GM21619 (cell line): ENCODE measurements around the gene THEM4.

ENCODE experiments used
- ATAC-seq: cut with Tn5 transposase; IDR thresholded peaks from one replicate; pipeline ENCODE4 v1.9.1; 2021; ENCODE audit not compliant: unreplicated experiment

The THEM4 gene

DNA sequence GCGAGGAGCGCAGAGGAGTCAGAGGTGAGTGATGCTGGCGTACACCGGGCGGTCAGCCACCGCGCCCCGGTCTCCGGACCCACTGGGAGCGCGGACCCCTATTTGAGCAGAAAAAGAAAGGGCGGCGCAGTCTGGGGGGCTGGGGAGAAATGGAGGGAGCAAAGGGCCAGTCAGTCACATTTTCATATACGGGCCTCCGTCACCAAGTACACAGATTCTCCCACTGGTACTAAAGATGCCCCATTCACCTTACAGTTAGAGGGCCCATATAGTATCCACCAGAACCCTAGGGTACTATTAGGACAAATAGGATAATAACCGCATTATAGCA, 70.3 kb downstream of the THEM4 start:
- ATAC-seq: no peak

DNA sequence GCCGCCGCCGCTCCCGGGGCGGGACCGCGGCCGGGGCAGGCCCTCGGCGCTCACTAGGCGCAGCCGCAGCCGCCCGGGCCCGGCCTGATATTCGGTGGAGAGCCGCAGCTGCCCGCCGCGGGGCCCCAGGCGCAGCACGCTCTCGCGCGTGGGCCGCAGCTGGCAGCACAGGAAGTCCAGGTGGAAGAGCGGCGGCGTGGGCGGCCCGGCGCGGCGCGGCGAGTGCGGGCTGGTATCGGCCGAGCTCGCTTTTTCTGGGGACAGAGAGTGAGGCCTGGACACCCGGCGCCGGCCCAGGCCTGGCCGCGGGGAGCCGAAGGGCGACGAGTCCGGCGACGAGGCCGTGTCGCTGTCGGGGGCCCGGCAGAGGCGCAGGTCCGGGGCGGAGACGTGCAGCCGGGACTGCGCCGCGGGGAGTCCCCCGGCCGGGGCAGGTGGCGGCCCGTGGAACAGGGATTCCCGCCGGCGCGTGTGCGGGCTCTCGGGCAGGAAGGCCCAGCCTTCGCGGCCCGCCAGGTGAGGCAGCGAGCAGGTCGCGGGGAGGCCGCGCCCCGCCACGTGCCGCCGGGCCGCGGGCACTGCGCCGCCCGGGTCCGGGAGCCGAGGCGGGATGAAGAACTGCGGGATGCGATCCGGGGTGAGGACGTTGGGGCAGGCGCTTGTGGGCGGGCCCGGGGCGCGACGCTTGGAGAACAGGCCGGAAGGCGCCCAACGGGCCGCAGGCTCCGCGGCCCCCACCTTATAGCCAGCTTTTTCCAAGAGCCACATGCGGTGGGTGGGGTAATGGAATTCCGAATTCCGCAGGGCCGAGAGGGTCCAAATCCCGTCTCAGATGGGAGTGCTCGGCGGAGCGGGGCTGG, 70.9 kb downstream of the THEM4 start:
- ATAC-seq: no peak

DNA sequence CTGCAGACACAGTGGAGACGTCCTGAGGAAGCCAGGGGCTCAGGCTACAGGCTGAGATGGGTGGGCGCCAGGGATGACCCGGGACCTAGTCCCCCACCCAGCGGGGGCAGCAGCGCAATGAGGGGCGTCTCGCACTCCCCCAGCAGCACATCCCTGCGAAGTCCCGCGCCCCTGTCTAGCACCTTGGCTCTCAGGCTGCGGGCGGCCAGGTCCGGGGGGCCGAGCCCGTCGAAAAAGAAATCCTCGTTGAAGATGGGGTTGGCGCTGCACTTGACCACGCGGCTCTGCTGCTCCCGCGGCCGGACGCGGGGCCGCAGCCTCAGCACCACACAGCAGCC, 71.5 kb downstream of the THEM4 start:
- no peak for ATAC-seq

DNA sequence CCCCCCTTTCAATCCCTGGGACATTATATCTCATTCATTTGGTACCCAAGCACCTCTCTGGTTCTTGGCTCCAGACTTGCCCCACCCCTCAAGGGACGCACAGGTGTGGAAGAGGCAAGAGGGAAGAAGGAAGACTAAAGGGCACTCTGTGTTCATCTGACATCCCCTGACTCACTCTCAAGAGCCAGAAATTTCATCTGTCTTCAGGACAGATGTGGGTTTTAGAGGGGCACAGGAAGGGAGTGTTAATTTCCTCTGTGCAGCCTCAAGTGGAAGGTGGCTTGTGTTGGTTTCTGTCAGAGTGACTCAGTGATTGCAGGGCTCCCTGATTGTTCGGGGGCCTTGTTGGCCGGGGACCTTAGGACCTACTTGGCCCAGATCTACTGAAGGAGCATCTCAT, 72.1 kb downstream of the THEM4 start:
- no peak for ATAC-seq

DNA sequence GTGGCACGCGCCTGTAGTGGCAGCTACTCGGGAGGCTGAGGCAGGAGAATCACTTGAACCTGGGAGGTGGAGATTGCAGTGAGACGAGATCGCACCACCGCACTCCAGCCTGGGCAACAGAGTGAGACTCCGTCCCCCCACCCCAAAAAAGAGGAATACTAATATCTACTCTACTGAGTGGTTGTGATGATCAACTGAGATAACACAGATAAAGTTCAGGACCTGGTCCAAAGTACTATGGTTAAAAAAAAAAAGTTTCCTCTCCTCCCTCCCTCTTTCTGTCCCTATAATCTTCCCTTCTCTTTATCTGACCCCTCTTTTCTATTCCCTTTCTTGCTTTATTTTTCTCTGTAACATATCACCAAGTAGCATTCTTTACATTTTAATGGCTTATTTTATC, 73.7 kb downstream of the THEM4 start:
- ATAC-seq: no peak

DNA sequence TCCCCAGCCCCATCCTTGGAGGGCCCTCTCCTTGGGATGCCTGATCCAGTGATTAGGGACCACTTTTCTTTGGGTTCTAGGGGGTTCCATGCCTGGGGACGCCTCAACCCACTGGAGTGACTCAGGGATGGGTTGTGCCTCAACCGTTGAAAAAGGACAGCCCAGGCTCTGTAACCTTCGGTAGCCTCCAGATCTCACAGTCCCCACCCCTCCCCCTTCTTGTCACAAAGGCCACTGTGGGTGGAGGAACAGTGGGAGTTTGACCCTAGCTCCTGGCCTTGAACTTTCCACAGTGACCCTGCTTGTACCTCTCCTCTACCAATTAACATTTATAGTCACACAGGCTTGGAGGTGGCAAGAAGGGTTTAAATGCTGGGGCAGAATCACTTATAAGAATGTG, 75.1 kb downstream of the THEM4 start:
- ATAC-seq: no peak

DNA sequence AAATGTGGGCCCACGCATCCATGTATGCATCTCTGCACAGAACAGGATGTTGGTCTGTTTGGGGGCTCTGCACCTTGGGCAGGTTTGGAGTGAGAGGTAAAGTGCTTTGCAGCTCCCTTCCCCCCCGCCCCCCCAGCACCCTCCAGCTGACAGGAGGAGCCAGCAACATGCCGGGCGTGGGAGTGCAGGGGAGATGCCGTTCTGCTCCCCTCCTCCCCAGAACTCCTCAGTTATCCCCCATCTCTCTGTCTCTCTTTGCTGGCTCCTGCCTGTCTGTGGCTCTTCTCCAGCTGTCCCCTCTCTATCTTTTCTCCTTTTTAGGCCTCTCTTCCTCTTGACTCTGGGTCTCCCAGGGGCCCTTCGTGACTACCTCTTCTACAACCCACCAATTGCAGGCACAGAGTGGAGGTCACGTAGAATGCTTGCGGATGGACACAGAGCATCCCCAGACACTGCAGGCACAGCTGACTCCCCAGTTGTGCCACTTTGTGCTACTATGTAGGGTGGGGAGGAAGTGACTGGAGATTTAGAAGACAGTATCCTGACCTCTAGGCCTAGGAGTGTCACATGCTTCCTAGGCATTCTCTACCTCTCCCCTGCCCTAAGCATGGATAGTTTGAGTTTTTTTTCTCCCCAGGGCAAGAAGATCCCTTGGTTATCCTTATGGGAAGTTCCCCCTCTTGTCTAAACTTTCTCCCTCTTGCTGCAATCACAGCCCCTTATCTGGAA, 76.0 kb downstream of the THEM4 start:
- no peak for ATAC-seq

DNA sequence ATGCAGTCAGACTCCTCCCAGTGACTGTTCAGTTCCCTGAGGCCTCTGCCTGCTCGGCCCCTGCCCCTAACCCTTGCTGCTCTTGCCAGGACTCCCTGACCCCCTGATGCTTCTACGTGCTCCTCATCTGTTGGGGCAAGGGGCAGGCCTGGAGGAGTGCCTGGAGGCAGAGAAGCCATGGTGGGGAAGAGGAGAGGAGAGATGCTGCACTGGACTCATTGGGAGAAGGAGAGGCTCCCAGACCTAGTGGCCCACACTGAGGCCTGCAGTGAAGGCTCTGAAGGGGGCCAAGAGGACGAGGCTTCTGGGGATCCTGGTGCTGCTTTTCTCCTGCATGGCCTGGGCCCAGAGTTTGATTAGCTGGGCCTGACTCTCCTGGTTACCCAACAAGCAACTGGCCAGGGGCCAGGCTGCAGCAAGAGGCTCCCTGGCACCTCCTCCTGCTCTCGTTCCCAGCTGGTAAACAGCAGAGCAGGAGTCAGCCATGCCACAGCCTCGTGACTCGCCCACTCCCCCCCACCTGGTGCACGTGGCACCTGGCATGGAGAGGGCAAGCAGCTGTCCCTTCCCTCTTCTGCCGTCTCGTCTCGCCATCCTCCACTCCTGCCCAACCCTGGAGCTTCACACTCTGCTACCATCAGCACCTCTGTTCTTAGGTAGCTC, 76.9 kb downstream of the THEM4 start:
- ATAC-seq: no peak

DNA sequence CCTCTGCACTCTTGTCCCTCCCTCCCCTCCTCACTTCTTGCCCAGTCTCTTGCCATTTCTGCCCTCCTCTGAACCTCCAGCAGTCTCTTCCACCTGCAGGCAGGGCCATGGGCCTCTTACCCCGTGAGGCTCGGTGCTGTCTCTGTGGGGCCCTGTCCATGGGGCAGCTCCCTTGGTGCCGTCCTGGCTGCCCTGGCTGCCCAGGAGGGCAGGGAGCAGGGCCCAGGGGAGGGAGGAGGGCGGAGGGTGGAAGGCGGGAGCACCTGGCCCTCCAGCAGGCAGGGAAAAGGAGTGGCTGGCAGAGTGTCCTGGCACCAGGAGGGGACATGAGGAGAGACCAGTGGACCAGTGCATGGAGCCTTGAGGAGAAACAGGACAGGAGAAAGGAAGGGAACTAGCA, 77.7 kb downstream of the THEM4 start, which contains the start of gene RORC:
Gene RORC (minus strand): TSS at position 198 of the 400 bp plus-strand sequence. CDS start 38 bp downstream, at position 160.
- ATAC-seq: no peak

DNA sequence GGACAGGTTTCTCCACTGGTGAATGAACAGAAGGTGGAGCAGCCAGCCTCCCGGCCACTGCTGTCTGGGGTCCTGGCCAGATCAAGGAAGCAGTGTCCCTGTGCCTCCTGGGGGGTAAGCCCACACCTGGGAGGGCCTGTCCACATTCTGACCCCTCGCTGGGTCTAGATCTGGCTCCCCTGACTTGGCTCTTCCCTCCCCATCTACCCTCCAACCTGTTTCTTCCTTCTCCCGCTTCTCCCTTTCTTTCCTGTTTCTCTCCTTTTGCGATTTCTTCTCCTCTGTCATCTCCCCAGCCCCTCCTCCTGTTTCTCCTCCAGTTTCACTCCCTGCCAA, 78.1 kb downstream of the THEM4 start:
- ATAC-seq: no peak

DNA sequence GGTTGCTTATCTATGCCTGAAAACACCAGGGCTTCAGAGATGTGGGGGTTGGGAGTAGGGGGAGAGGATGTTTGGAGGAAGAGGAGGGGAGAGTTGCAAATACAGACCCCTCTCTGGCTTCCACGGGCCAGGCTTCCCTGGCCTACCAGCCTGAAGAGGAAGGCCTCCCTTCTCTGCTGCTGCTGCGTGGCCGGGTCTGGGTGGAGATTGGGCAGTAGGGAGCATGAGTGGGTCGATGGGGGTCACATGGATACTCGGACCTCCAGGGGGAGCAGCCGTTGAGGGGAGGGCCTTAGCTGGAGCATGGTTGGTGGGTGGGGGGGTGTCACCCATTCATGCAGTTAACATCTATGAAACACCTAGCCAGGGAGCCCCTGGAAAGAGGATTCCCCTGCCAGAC, 79.3 kb downstream of the THEM4 start:
- no peak for ATAC-seq

DNA sequence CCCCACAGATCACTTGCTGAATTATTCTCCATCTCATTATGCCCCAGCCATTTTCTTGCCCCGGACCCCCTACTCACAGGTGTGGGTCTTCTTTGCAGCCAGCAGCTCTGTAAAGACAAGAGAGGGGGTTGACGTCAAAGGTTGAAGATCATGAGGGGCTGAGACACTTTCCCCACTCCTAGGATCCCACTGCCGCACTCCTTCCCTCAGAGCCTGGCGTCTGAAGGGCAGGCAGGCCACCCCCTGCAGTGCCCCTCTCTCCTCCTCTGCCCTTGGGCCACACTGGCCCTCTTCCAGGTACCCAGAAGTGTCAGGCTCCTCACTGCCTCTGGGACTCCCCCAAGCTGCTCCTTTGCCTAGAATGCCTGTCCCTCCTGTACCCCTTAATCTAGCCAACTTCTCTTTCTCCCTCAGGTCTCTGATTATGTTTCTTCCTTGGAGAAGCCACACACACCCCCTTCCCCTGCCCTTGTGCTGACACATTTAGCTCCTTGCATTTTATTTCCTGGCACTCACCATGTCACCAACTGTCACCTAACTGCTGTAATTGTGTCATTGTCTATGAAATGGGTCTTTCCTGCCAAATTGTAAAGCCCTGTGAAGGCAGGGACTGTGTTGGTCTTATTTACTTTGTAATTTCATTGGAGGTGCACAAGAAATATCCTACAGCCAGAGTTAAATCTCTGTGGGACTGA, 79.8 kb downstream of the THEM4 start:
- no peak for ATAC-seq

DNA sequence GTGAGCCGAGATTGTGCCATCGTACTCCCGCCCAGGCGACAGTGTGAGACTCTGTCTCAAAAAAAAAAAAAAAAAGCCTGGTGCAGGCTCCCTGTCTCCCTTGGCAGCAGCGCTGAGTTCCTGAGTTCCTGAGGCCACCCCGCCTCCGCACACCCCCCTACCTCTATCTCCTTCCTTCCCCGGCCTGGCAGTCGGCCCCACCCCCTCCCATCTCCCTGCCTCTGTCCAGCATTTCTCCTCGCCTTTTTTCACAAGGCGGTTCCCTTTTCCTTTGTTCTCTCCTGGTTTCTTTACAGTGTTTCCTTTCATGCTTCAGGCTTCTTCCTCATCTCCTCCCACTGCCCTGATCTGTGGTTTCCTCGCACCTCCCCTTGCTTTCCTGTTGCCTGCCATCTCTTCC, 80.4 kb downstream of the THEM4 start:
- no peak for ATAC-seq

DNA sequence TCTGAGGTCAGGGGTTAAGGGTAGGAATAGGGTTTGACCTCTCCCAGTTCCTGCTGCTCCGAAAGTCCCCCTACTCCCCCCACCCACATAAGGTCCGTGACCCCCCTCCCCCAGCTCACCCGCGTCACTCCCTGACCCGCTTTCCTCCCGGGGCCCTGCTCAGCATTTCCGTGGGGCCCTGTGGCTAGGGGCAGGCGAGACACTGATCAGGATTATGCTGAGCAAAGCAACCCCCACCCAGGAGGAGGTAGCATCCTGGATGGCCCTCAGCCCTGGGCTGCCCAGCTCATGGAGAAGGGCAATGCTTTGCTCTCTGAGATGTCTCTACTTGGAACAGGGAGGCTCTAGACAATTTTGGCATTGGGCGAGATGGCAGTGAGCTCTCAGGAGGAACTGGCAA, 81.5 kb downstream of the THEM4 start:
- ATAC-seq: no peak

DNA sequence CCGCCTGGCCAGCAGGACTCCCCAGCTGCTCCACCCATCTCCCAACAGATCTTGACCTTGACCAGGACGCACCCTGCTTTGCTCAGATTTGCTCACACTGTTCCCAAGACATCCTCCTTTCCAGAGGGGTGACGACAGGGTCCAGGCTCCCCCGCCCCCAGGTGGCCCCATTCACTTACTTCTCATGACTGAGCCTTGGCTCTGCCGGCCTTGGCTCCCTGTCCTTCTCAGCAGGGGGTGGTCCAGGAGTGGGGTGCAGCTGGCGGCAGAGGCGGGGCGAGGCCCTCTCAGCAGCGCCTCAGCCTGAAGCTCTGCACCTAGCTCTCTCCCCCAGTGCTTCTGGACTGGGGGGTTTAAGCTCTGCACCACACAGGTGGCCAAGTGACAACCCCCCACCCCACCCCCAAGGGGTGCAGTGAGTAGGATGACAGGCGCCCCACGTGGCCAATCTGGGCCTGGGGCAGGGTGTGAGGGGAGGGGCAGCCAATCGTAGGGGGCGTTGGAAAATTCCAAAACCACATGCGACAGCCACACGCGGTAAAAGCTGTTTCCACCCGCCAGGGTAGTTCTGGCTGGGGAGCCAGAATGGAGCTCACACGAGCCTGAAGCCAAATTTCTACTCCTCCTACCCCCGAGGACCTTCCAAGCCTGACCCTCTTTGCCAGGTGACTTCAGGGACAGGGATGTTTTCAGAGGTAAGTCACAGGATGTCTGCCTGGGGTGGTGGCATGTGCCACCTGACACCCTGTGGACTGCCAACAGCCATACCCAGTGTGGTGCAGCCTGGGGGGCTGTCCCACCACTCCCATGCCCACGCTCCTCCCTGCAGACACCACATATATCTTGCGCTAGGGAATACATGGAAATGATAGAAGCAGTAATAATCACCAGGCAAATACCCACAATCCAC, 83.3 kb downstream of the THEM4 start:
- no peak for ATAC-seq

DNA sequence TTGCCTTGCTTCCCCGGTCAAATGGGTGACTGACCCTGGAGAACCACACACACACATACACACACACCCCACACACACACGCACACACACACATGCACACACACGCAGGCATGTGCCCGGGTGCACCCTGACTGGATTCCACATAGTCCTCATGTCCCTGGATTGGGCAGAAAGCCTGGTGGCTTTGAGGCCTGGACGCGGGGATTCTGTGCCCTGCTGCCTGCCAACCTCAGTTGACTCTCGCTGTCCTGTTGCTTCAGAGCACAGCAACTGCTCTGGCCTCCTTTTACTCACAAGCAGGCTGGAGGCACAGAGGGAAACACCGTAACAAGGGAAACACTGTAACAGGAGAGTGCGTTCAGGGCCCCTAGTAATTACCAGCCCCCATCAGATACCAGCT, 84.1 kb downstream of the THEM4 start:
- ATAC-seq: no peak
